Gastroesophageal sphincter (tissue), 4 donors: ENCODE data around the gene NODAL. TPM values are rescaled to one million over a fixed set of nuclear protein-coding genes. Genes with fewer than 3 reads are reported as not detected.

Experiments used
- ATAC-seq: fragments of 150-250 bp; one replicate; pipeline ENCODE4 v1.9.1; 2016; ENCODE audit warnings: mild to moderate bottlenecking, moderate library complexity
- H3K27ac ChIP-seq, 4 donors: fragments of 200-600 bp; sonication (generic) in 3 of 4; 1 replicate in 3 of 4; 2 replicates in 1 of 4; pipeline ENCODE4 v1.5.1; 2016 to 2019
- H3K27me3 ChIP-seq: fragments of 200-600 bp; sonication (generic); one replicate; pipeline ENCODE4 v1.5.1; 2019
- H3K36me3 ChIP-seq, 2 donors: fragments of 200-600 bp; sonication (generic); one replicate each; pipeline ENCODE4 v1.5.1; 2019; ENCODE audit warnings: control low read depth in 1 of 2
- H3K4me1 ChIP-seq, 3 donors: fragments of 200-600 bp; sonication (generic); 1 replicate in 2 of 3; 2 replicates in 1 of 3; pipeline ENCODE4 v1.5.1; 2016 to 2019; ENCODE audit warnings: control low read depth in 2 of 3
- H3K4me3 ChIP-seq, 2 donors: fragments of 200-600 bp; sonication (generic); one replicate each; pipeline ENCODE4 v1.5.1; 2019; ENCODE audit warnings: mild to moderate bottlenecking in 1 of 2, moderate library complexity in 1 of 2
- H3K9me3 ChIP-seq, 3 donors: fragments of 200-600 bp; sonication (generic); one replicate each; pipeline ENCODE4 v1.5.1; 2017 to 2019; ENCODE audit warnings: control low read depth in 2 of 3
- EP300 ChIP-seq: sonication (generic); formaldehyde crosslinking; IDR thresholded peaks from one replicate; pipeline ENCODE4 v1.6.1; 2017; ENCODE audit warnings: antibody characterized with exemption, mild to moderate bottlenecking
- POLR2A ChIP-seq, 2 donors: fragments of 450-650 bp; IDR thresholded peaks; one replicate each; pipeline ENCODE4 v1.6.1; 2017; ENCODE audit warnings: antibody characterized with exemption in 2 of 2, mild to moderate bottlenecking in 2 of 2, moderate library complexity in 1 of 2
- POLR2AphosphoS5 ChIP-seq: sonication (generic); formaldehyde crosslinking; IDR thresholded peaks from one replicate; pipeline ENCODE4 v1.6.1; 2017; ENCODE audit warnings: antibody characterized with exemption
- WGBS, 2 donors: methylation state at CpG; one replicate each; pipeline ENCODE4 v1.1.5; 2018; ENCODE audit warnings: low coverage in 1 of 2; 5-methylcytosine and 5-hydroxymethylcytosine counted together
- total RNA-seq, 4 donors: library from RNA; depleted of rRNA; stranded (reverse); fragments of >200 nt; gene quantifications; one replicate each; pipeline ENCODE4 v1.1.0, GENCODE V29; 2016
- TF ChIP-seq, protein P1 (sequence below), 4 experiments: fragments of 200-600 bp in 2 of 4; fragments of 450-650 bp in 2 of 4; sonication (generic) in 1 of 4; IDR thresholded peaks; one replicate each; pipeline ENCODE4 v1.5.1; 2017 to 2019; ENCODE audit warnings: antibody characterized with exemption in 4 of 4, mild to moderate bottlenecking in 2 of 4, moderate library complexity in 2 of 4

Gene NODAL
- total RNA-seq, 4 donors from 2014 or later: 0.40 TPM; not detected in 3

DNA sequence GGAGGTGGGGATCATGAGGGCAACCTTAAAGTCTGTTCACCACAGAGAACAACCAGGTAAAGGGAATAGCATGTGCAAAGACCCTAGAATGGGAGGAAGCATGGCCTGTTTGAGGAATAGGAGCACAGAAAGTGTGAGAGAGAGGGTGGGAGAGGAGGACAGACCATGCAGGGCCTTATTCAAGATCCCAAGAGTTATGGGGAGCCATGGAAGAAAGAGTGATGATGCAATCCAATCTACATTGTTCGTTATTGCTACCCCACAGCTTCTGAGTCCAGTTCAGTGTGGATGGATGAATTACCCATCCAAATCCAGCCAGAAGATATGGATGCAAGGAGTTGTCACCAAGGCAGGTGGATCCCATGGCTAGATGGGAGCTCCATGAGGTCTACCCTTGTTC, 45.3 kb downstream of the NODAL start:
- 88 to 100% methylated on average over 1 of the region's 1 CpG for WGBS, 2 donors
- no peak for ATAC-seq
- TF ChIP-seq POLR2A (IDR thresholded peaks at IDR 0.05) (no peak), POLR2AphosphoS5 (no peak), EP300 (no peak)
- TF ChIP-seq, protein P1, sequence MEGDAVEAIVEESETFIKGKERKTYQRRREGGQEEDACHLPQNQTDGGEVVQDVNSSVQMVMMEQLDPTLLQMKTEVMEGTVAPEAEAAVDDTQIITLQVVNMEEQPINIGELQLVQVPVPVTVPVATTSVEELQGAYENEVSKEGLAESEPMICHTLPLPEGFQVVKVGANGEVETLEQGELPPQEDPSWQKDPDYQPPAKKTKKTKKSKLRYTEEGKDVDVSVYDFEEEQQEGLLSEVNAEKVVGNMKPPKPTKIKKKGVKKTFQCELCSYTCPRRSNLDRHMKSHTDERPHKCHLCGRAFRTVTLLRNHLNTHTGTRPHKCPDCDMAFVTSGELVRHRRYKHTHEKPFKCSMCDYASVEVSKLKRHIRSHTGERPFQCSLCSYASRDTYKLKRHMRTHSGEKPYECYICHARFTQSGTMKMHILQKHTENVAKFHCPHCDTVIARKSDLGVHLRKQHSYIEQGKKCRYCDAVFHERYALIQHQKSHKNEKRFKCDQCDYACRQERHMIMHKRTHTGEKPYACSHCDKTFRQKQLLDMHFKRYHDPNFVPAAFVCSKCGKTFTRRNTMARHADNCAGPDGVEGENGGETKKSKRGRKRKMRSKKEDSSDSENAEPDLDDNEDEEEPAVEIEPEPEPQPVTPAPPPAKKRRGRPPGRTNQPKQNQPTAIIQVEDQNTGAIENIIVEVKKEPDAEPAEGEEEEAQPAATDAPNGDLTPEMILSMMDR (IDR thresholded peaks at IDR 0.05): no peak

DNA sequence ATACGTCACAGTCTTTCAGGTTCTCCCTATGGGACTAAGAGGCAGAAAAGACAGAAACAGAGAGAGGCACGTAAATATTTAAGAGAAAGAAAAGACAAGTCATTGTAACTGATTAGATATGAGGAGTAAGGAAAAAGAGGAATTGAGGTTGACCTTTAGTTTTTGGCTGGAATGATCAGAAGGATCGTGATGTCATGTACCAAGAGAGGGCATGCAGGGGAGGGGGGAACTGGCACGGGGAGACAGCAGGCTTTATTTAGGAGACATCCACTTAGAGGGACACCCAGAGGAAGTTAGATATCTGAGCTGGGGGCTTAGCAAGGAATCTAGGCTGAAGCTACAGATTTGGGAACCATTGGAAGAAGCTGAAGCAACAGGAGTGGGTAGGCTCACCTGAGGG, 49.8 kb downstream of the NODAL start:
- no peaks in the 10 kb centered on the region for H3K36me3 ChIP-seq
- no peaks in the 10 kb centered on the region for H3K4me1 ChIP-seq
- H3K27me3 ChIP-seq: no peaks in the 10 kb centered on the region
- H3K27ac ChIP-seq: no peak overlapping the region
- H3K4me3 ChIP-seq: no peak overlapping the region
- ATAC-seq: no peak
- no peaks in the 10 kb centered on the region for H3K9me3 ChIP-seq
- TF ChIP-seq, protein P1 (IDR thresholded peaks at IDR 0.05): no peak
- 31 to 39% methylated on average over 4 of the region's 4 CpGs for WGBS, 2 donors

More for the DNA sequence above, 45.3 kb downstream of the NODAL start:
- no peaks in the 10 kb centered on the region for H3K9me3 ChIP-seq
- H3K27me3 ChIP-seq: no peaks in the 10 kb centered on the region
- H3K27ac ChIP-seq: no peak overlapping the region
- H3K4me3 ChIP-seq: no peak overlapping the region
- no peaks in the 10 kb centered on the region for H3K36me3 ChIP-seq
- H3K4me1 ChIP-seq: no peaks in the 10 kb centered on the region

Other genes with a start within 250 kb of the NODAL start
- gene PPA1, start 208.3 kb downstream of the NODAL start, total RNA-seq: 10 to 100 TPM; 45.0 to 91.4 (median 78.6) TPM
- under 1 TPM in 3 of 4 donors, not detected in 1; under 0.01 to 0.04 (median under 0.01) TPM for gene NPFFR1, start 157.7 kb downstream of the NODAL start, total RNA-seq
- gene LRRC20, start 59.1 kb downstream of the NODAL start, total RNA-seq: 10 to 100 TPM in 2 of 4 donors, 1 to 10 TPM in 2; 7.5 to 18.8 (median 10.1) TPM
- 10 to 100 TPM; 83.8 to 93.7 (median 90.6) TPM for gene EIF4EBP2, start 37.5 kb downstream of the NODAL start, total RNA-seq
- gene PALD1, start 37.1 kb upstream of the NODAL start, total RNA-seq: 10 to 100 TPM; 12.5 to 19.8 (median 14.7) TPM
- 1 to 10 TPM in 2 of 4 donors, under 1 TPM in 1, not detected in 1; 0.96 to 3.9 (median 2.0) TPM for gene PRF1, start 161.1 kb upstream of the NODAL start, total RNA-seq
- gene ADAMTS14, start 230.8 kb upstream of the NODAL start, total RNA-seq: under 1 TPM in 2 of 4 donors, not detected in 2; 0.04 to 0.27 TPM